HG02642 (cell line): Measurements from ENCODE around the gene PRTN3.
"Not testable (repeated sequence)": the region's sequence is repeated elsewhere in the genome, so short reads cannot be mapped to it uniquely, and the experiment has no call there.

Experiments
- ATAC-seq: cut with Tn5 transposase; IDR thresholded peaks from one replicate; pipeline ENCODE4 v1.9.1; 2021; ENCODE audit warnings: mild to moderate bottlenecking; ENCODE audit not compliant: unreplicated experiment, poor library complexity

Gene PRTN3

GRCh38 chr19:842802-843179 is 2.0 kb downstream of the PRTN3 start:
- ATAC-seq, result not testable (repeated sequence)

- ATAC-seq, result no peak
Observed at GRCh38 chr19:843180-843835, 2.5 kb downstream of the PRTN3 start.

- ATAC-seq, result no peak
Observed at GRCh38 chr19:843836-844545, 3.2 kb downstream of the PRTN3 start.

- no peak for ATAC-seq
Observed at GRCh38 chr19:844546-844971, 3.8 kb downstream of the PRTN3 start.

GRCh38 chr19:845707-846521 is 5.1 kb downstream of the PRTN3 start:
- ATAC-seq, result no peak

- no peak for ATAC-seq
Observed at GRCh38 chr19:848386-848921, 7.7 kb downstream of the PRTN3 start.

GRCh38 chr19:849195-849594 is 8.4 kb downstream of the PRTN3 start:
- not testable (repeated sequence) for ATAC-seq

- ATAC-seq, result no peak
Observed at GRCh38 chr19:850221-850978, 9.6 kb downstream of the PRTN3 start.

- no peak for ATAC-seq
Observed at GRCh38 chr19:850979-851335, 10.2 kb downstream of the PRTN3 start.

- ATAC-seq, result no peak
Observed at GRCh38 chr19:852136-853013, 11.6 kb downstream of the PRTN3 start, which contains the start of gene ELANE. Gene ELANE (plus strand): TSS chr19:852303. CDS start chr19:852329, 26 bp downstream.

GRCh38 chr19:853014-853585 is 12.3 kb downstream of the PRTN3 start:
- ATAC-seq, result no peak

- not testable (repeated sequence) for ATAC-seq
Observed at GRCh38 chr19:853614-854220, 12.9 kb downstream of the PRTN3 start.

- no peak for ATAC-seq
Observed at GRCh38 chr19:854549-854948, 13.8 kb downstream of the PRTN3 start.

GRCh38 chr19:855142-855541 is 14.3 kb downstream of the PRTN3 start:
- ATAC-seq, result no peak

GRCh38 chr19:855566-856120 is 14.8 kb downstream of the PRTN3 start:
- no peak for ATAC-seq

GRCh38 chr19:858284-858683 is 17.5 kb downstream of the PRTN3 start:
- no peak for ATAC-seq

- no peak for ATAC-seq
Observed at GRCh38 chr19:858868-859843, 18.4 kb downstream of the PRTN3 start, which contains the start of gene CFD. Gene CFD (plus strand): TSS chr19:859664. CDS start chr19:859690, 26 bp downstream.
